ENCODE data around the gene OR2A1. TPM values are rescaled to one million over a fixed set of nuclear protein-coding genes. Genes with fewer than 3 reads are reported as not detected.
"Not testable (repeated sequence)": the region's sequence is repeated elsewhere in the genome, so short reads cannot be mapped to it uniquely, and the experiment has no call there.

The OR2A1 gene
- total and polyA plus RNA-seq, 2 donors = under 0.01 to 0.07 TPM

DNA sequence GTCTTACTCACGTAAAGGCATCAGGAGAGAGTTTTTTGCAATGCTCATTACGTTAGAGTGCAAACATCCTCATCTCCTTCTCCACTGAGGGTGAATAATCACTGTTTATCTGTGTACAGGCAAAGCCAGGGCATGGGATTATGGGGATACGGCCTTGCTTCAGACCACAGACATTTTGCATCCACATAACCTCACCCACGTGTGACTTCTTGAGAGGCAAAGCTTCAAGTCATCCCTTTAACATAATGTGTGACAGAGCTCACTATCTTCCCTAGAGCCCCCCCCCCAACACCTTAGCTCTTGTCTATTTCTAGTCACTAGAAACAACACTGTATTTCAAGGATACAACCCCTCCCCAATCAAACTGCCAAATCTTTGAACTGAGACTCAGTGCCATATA is 20.6 kb upstream of the OR2A1 start:
- H3K27me3 ChIP-seq (ENCODE audit: control insufficient read depth in 2 of 2, insufficient read depth in 1 of 2, low read length in 1 of 2); H3K4me1 ChIP-seq (ENCODE audit: control insufficient read depth in 2 of 2, insufficient read depth in 2 of 2, low read length in 2 of 2); H3K4me3 ChIP-seq (ENCODE audit: low read length in 2 of 2); H3K9me3 ChIP-seq (ENCODE audit: control insufficient read depth in 2 of 2, insufficient read depth in 1 of 2, low read length in 1 of 2); H3K27ac ChIP-seq (ENCODE audit: low read depth in 1 of 2, low read length in 1 of 2); H3K36me3 ChIP-seq (ENCODE audit: control insufficient read depth in 2 of 2, insufficient read depth in 2 of 2, low read length in 1 of 2); DNase-seq (ENCODE audit: low read depth in 6 of 9, low spot score in 9 of 9): not testable (repeated sequence)
- 19% methylated on average over 2 of the region's 4 CpGs for WGBS

DNA sequence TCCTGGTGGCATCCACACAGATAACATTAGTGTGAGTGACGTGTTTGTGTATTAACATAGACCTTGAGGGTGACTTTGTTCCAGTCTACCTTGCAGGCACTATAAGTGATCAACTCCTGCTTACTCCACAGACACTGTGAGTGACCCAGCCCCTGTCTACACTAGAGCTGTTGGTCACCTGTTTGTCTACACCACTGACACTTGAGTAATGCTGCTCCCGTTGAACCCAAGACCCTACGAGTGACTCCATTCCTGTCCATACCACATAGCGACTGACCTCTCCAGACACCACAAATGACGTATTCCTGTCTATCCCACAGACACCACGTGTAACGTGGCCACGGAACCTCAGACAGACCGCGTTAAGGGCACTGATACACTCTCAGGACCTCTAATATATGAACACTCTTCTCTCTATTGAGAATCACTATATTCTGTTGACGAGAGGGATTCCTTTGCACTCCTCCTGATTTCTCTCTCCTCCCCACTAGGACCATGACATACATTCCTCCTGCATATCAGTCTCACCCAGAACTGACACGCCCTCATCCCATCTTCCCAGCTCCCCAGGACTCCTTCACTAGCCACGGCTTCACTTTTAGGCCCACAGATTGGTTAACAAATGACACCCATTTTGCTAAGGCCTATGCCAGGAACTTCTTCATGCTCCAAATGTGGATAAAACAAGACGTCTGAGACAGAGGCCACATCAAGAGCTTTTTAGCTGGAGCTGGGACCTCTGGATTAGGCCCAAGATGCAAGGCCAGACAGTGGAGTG is 19.6 kb upstream of the OR2A1 start:
- WGBS = 98% methylated on average over 2 of the region's 14 CpGs
- H3K9me3 ChIP-seq (ENCODE audit: control insufficient read depth in 2 of 2, insufficient read depth in 1 of 2, low read length in 1 of 2) = not testable (repeated sequence)

GRCh38 chr7:144293794-144294499 is 18.3 kb upstream of the OR2A1 start:
- H3K27ac ChIP-seq (ENCODE audit: low read depth in 1 of 2, low read length in 1 of 2) = not testable (repeated sequence)

More for the DNA sequence above, 19.6 kb upstream of the OR2A1 start:
- H3K27me3 ChIP-seq (ENCODE audit: control insufficient read depth in 2 of 2, insufficient read depth in 1 of 2, low read length in 1 of 2); H3K27ac ChIP-seq (ENCODE audit: low read depth in 1 of 2, low read length in 1 of 2); H3K36me3 ChIP-seq (ENCODE audit: control insufficient read depth in 2 of 2, insufficient read depth in 2 of 2, low read length in 1 of 2); H3K4me3 ChIP-seq (ENCODE audit: low read length in 2 of 2); DNase-seq (ENCODE audit: low read depth in 6 of 9, low spot score in 9 of 9); H3K4me1 ChIP-seq (ENCODE audit: control insufficient read depth in 2 of 2, insufficient read depth in 2 of 2, low read length in 2 of 2): not testable (repeated sequence)

GRCh38 chr7:144302578-144303303 is 9.5 kb upstream of the OR2A1 start:
- not testable (repeated sequence) for H3K4me3 ChIP-seq (ENCODE audit: low read length in 2 of 2); DNase-seq (ENCODE audit: low read depth in 6 of 9, low spot score in 9 of 9); H3K27ac ChIP-seq (ENCODE audit: low read depth in 1 of 2, low read length in 1 of 2); H3K4me1 ChIP-seq (ENCODE audit: control insufficient read depth in 2 of 2, insufficient read depth in 2 of 2, low read length in 2 of 2); H3K27me3 ChIP-seq (ENCODE audit: control insufficient read depth in 2 of 2, insufficient read depth in 1 of 2, low read length in 1 of 2); H3K36me3 ChIP-seq (ENCODE audit: control insufficient read depth in 2 of 2, insufficient read depth in 2 of 2, low read length in 1 of 2); H3K9me3 ChIP-seq (ENCODE audit: control insufficient read depth in 2 of 2, insufficient read depth in 1 of 2, low read length in 1 of 2)
- WGBS = no CpG with 5 or more reads among the region's 1 CpG

More at GRCh38 chr7:144293794-144294499, 18.3 kb upstream of the OR2A1 start:
- H3K9me3 ChIP-seq (ENCODE audit: control insufficient read depth in 2 of 2, insufficient read depth in 1 of 2, low read length in 1 of 2); H3K4me1 ChIP-seq (ENCODE audit: control insufficient read depth in 2 of 2, insufficient read depth in 2 of 2, low read length in 2 of 2); H3K27me3 ChIP-seq (ENCODE audit: control insufficient read depth in 2 of 2, insufficient read depth in 1 of 2, low read length in 1 of 2); H3K36me3 ChIP-seq (ENCODE audit: control insufficient read depth in 2 of 2, insufficient read depth in 2 of 2, low read length in 1 of 2); DNase-seq (ENCODE audit: low read depth in 6 of 9, low spot score in 9 of 9); H3K4me3 ChIP-seq (ENCODE audit: low read length in 2 of 2): not testable (repeated sequence)
- no CpG with 5 or more reads among the region's 60 CpGs for WGBS

- not testable (repeated sequence) for H3K4me3 ChIP-seq (ENCODE audit: low read length in 2 of 2); H3K27me3 ChIP-seq (ENCODE audit: control insufficient read depth in 2 of 2, insufficient read depth in 1 of 2, low read length in 1 of 2); DNase-seq (ENCODE audit: low read depth in 6 of 9, low spot score in 9 of 9); H3K27ac ChIP-seq (ENCODE audit: low read depth in 1 of 2, low read length in 1 of 2); H3K36me3 ChIP-seq (ENCODE audit: control insufficient read depth in 2 of 2, insufficient read depth in 2 of 2, low read length in 1 of 2); H3K4me1 ChIP-seq (ENCODE audit: control insufficient read depth in 2 of 2, insufficient read depth in 2 of 2, low read length in 2 of 2); H3K9me3 ChIP-seq (ENCODE audit: control insufficient read depth in 2 of 2, insufficient read depth in 1 of 2, low read length in 1 of 2)
- WGBS = no CpG with 5 or more reads among the region's 5 CpGs
Measured at GRCh38 chr7:144303607-144304006, 8.6 kb upstream of the OR2A1 start.

DNA sequence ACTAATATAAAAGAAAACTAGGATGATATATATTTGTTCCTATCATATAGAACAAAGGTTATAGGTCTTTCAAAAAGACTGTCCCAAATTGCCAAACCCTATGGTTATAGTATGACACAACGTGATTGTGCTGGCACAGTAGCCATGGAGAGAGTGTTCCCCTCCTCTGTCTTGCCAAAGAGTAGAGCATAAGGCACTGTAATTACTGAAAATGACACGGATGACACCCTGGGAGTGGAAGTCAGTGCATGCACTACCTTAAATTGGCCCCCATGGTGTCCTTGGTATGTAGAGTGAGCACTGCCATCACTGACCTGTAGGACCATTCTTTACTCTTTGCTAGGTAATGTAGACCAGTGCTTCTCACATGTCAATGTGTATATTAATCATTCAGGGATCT is 7.1 kb upstream of the OR2A1 start:
- H3K36me3 ChIP-seq (ENCODE audit: control insufficient read depth in 2 of 2, insufficient read depth in 2 of 2, low read length in 1 of 2); H3K4me3 ChIP-seq (ENCODE audit: low read length in 2 of 2); H3K4me1 ChIP-seq (ENCODE audit: control insufficient read depth in 2 of 2, insufficient read depth in 2 of 2, low read length in 2 of 2); H3K9me3 ChIP-seq (ENCODE audit: control insufficient read depth in 2 of 2, insufficient read depth in 1 of 2, low read length in 1 of 2); H3K27me3 ChIP-seq (ENCODE audit: control insufficient read depth in 2 of 2, insufficient read depth in 1 of 2, low read length in 1 of 2); H3K27ac ChIP-seq (ENCODE audit: low read depth in 1 of 2, low read length in 1 of 2); DNase-seq (ENCODE audit: low read depth in 6 of 9, low spot score in 9 of 9): not testable (repeated sequence)
- WGBS = no CpG with 5 or more reads among the region's 2 CpGs

DNA sequence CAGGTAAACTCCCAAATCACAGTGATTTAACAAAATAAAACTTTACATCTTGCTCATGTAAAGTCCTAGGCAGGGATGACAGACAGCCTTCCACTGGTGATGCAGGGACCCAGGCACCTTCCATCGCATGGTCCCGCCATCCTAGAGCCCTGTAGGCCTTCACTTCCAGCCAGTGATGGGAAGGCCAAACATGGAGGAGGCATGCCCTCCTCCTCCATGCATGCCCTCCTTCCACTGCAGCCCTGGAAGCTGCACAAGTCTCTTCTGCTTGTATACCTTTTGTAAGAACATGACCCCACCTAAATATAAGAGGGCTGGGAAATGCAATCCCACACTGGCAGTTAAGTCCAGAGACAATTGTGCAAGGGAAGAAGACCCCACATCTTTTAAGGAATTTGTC is 2.5 kb upstream of the OR2A1 start:
- WGBS = no CpG with 5 or more reads among the region's 2 CpGs
- H3K4me1 ChIP-seq (ENCODE audit: control insufficient read depth in 2 of 2, insufficient read depth in 2 of 2, low read length in 2 of 2); H3K27ac ChIP-seq (ENCODE audit: low read depth in 1 of 2, low read length in 1 of 2); H3K27me3 ChIP-seq (ENCODE audit: control insufficient read depth in 2 of 2, insufficient read depth in 1 of 2, low read length in 1 of 2); H3K9me3 ChIP-seq (ENCODE audit: control insufficient read depth in 2 of 2, insufficient read depth in 1 of 2, low read length in 1 of 2); DNase-seq (ENCODE audit: low read depth in 6 of 9, low spot score in 9 of 9); H3K4me3 ChIP-seq (ENCODE audit: low read length in 2 of 2); H3K36me3 ChIP-seq (ENCODE audit: control insufficient read depth in 2 of 2, insufficient read depth in 2 of 2, low read length in 1 of 2): not testable (repeated sequence)

DNA sequence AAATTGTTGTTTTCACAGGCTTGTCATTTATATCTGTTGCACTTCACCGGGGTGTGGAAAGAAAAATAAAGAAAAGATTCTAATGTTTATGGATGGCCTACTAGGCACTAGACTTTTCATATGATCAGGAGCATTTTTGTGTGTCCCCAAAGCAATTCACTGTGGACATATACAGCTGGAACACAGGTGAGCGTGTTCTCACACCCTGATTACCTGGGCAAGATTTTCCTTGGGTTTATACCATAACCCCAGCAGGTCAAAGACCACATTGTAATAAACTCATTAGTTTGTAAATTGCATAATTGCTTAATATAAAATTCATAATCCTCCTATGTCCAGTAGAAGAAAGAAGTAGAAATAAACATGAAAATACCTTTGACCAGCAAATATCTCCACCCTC is 1.0 kb upstream of the OR2A1 start:
- H3K9me3 ChIP-seq (ENCODE audit: control insufficient read depth in 2 of 2, insufficient read depth in 1 of 2, low read length in 1 of 2); H3K4me3 ChIP-seq (ENCODE audit: low read length in 2 of 2); H3K27ac ChIP-seq (ENCODE audit: low read depth in 1 of 2, low read length in 1 of 2); H3K27me3 ChIP-seq (ENCODE audit: control insufficient read depth in 2 of 2, insufficient read depth in 1 of 2, low read length in 1 of 2); DNase-seq (ENCODE audit: low read depth in 6 of 9, low spot score in 9 of 9); H3K4me1 ChIP-seq (ENCODE audit: control insufficient read depth in 2 of 2, insufficient read depth in 2 of 2, low read length in 2 of 2); H3K36me3 ChIP-seq (ENCODE audit: control insufficient read depth in 2 of 2, insufficient read depth in 2 of 2, low read length in 1 of 2): not testable (repeated sequence)
- no CpG with 5 or more reads among the region's 2 CpGs for WGBS

GRCh38 chr7:144317537-144317936 is 5.3 kb downstream of the OR2A1 start:
- H3K27me3 ChIP-seq (ENCODE audit: control insufficient read depth in 2 of 2, insufficient read depth in 1 of 2, low read length in 1 of 2); H3K27ac ChIP-seq (ENCODE audit: low read depth in 1 of 2, low read length in 1 of 2); H3K4me3 ChIP-seq (ENCODE audit: low read length in 2 of 2); H3K9me3 ChIP-seq (ENCODE audit: control insufficient read depth in 2 of 2, insufficient read depth in 1 of 2, low read length in 1 of 2); H3K4me1 ChIP-seq (ENCODE audit: control insufficient read depth in 2 of 2, insufficient read depth in 2 of 2, low read length in 2 of 2); DNase-seq (ENCODE audit: low read depth in 6 of 9, low spot score in 9 of 9); H3K36me3 ChIP-seq (ENCODE audit: control insufficient read depth in 2 of 2, insufficient read depth in 2 of 2, low read length in 1 of 2): not testable (repeated sequence)
- no CpG with 5 or more reads among the region's 1 CpG for WGBS
